Hepatocyte (in vitro differentiated cells): ENCODE results near the gene ECHS1. TPM values are rescaled to one million over a fixed set of nuclear protein-coding genes. Genes with fewer than 3 reads are reported as not detected.

Experiments
- DNase-seq: peaks from one replicate; pipeline ENCODE4 v3.0.0-alpha.2; 2016; ENCODE audit warnings: low spot score
- H2AFZ ChIP-seq: fragments of 200-600 bp; sonication (generic); 2 replicates; pipeline ENCODE4 v1.6.0; 2016; ENCODE audit warnings: antibody characterized with exemption, mild to moderate bottlenecking
- H3K27ac ChIP-seq: fragments of 200-600 bp; sonication (generic); 2 replicates; pipeline ENCODE4 v1.5.1; 2016; ENCODE audit warnings: mild to moderate bottlenecking
- H3K27me3 ChIP-seq: fragments of 200-600 bp; sonication (generic); 2 replicates; pipeline ENCODE4 v1.6.1; 2016
- H3K36me3 ChIP-seq: fragments of 200-600 bp; sonication (generic); replicated peaks from 2 replicates; pipeline ENCODE4 v1.5.1; 2016; ENCODE audit warnings: low read depth; ENCODE audit not compliant: insufficient read depth
- H3K4me1 ChIP-seq: fragments of 200-600 bp; sonication (generic); 2 replicates; pipeline ENCODE4 v1.5.1; 2016; ENCODE audit warnings: mild to moderate bottlenecking, moderate library complexity; ENCODE audit not compliant: insufficient read depth
- H3K4me2 ChIP-seq: fragments of 200-600 bp; sonication (generic); 2 replicates; pipeline ENCODE4 v1.6.0; 2016
- H3K4me3 ChIP-seq: fragments of 200-600 bp; sonication (generic); 2 replicates; pipeline ENCODE4 v1.5.1; 2016; ENCODE audit warnings: mild to moderate bottlenecking
- H3K79me2 ChIP-seq: fragments of 200-600 bp; sonication (generic); 2 replicates; pipeline ENCODE4 v1.6.0; 2017; ENCODE audit warnings: mild to moderate bottlenecking
- H3K9me2 ChIP-seq: fragments of 200-600 bp; sonication (generic); replicated peaks from 2 replicates; pipeline ENCODE4 v1.6.0; 2017; ENCODE audit warnings: mild to moderate bottlenecking; ENCODE audit not compliant: insufficient read depth
- H3K9me3 ChIP-seq: fragments of 200-600 bp; sonication (generic); 2 replicates; pipeline ENCODE4 v1.5.1; 2016; ENCODE audit warnings: low read depth, mild to moderate bottlenecking
- H4K20me1 ChIP-seq: fragments of 200-600 bp; sonication (generic); 2 replicates; pipeline ENCODE4 v1.6.0; 2016; ENCODE audit warnings: mild to moderate bottlenecking; ENCODE audit not compliant: insufficient read depth, poor library complexity, severe bottlenecking
- EZH2 ChIP-seq: fragments of 200-600 bp; sonication (generic); IDR thresholded peaks from 2 replicates; pipeline ENCODE4 v1.6.1; 2016; ENCODE audit warnings: antibody characterized with exemption, mild to moderate bottlenecking, borderline replicate concordance
- EZH2phosphoT487 ChIP-seq: fragments of 200-600 bp; sonication (generic); IDR thresholded peaks from one replicate; pipeline ENCODE4 v1.6.1; 2018; ENCODE audit warnings: antibody characterized with exemption, mild to moderate bottlenecking, low read depth, moderate library complexity; ENCODE audit not compliant: unreplicated experiment, severe bottlenecking
- WGBS: methylation state at CpG from one replicate; pipeline ENCODE4 v1.1.6; 2016; ENCODE audit warnings: low lambda C conversion rate; ENCODE audit errors: missing lambda C conversion rate; 5-methylcytosine and 5-hydroxymethylcytosine counted together
- polyA plus RNA-seq: library from polyadenylated mRNA; unstranded; fragments of >200 nt; fragmentation: Nextera tagmentation; extraction: Ambion mirVana; gene quantifications from 2 replicates; pipeline ENCODE4 v1.2.1, GENCODE V29; 2016
- total RNA-seq: library from RNA; depleted of rRNA; stranded (reverse); fragments of >200 nt; gene quantifications from 2 replicates; pipeline ENCODE4 v1.2.3, GENCODE V29; 2014
- TF ChIP-seq, protein P1 (sequence below): fragments of 200-600 bp; sonication (generic); IDR thresholded peaks from 2 replicates; pipeline ENCODE4 v1.5.1; 2016; ENCODE audit warnings: antibody characterized with exemption, mild to moderate bottlenecking; ENCODE audit not compliant: poor library complexity

The ECHS1 gene
- total and polyA plus RNA-seq, 2 experiments from 2014 or later: 146 to 204 TPM

- TF ChIP-seq EZH2phosphoT487 (no peak), EZH2 (no peak)
- TF ChIP-seq, protein P1, sequence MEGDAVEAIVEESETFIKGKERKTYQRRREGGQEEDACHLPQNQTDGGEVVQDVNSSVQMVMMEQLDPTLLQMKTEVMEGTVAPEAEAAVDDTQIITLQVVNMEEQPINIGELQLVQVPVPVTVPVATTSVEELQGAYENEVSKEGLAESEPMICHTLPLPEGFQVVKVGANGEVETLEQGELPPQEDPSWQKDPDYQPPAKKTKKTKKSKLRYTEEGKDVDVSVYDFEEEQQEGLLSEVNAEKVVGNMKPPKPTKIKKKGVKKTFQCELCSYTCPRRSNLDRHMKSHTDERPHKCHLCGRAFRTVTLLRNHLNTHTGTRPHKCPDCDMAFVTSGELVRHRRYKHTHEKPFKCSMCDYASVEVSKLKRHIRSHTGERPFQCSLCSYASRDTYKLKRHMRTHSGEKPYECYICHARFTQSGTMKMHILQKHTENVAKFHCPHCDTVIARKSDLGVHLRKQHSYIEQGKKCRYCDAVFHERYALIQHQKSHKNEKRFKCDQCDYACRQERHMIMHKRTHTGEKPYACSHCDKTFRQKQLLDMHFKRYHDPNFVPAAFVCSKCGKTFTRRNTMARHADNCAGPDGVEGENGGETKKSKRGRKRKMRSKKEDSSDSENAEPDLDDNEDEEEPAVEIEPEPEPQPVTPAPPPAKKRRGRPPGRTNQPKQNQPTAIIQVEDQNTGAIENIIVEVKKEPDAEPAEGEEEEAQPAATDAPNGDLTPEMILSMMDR: no peak
- Histone ChIP-seq H3K9me2 (no peaks in the 10 kb centered on the region), H3K36me3 (no peaks in the 10 kb centered on the region), H3K4me2 (no peak overlapping the region), H3K27ac (no peak overlapping the region), H3K27me3 (peaks cover 52% of the 10 kb centered on the region), H3K9me3 (no peaks in the 10 kb centered on the region), H2AFZ (no peak overlapping the region), H3K4me1 (peaks cover 3% of the 10 kb centered on the region), H4K20me1 (no peaks in the 10 kb centered on the region), H3K4me3 (no peak overlapping the region), H3K79me2 (no peaks in the 10 kb centered on the region)
- DNase-seq: no peak
- WGBS: 86% methylated on average over 15 of the region's 15 CpGs
These were observed 44.5 kb downstream of the ECHS1 start for GRCh38 chr10:133328358-133329343.

GRCh38 chr10:133327651-133328357, 45.4 kb downstream of the ECHS1 start:
- H3K36me3 ChIP-seq: no peaks in the 10 kb centered on the region
- H3K79me2 ChIP-seq: no peaks in the 10 kb centered on the region
- H3K4me1 ChIP-seq: peaks cover 3% of the 10 kb centered on the region
- H2AFZ ChIP-seq: no peak overlapping the region
- no peak overlapping the region for H3K27ac ChIP-seq
- no peaks in the 10 kb centered on the region for H3K9me2 ChIP-seq
- no peaks in the 10 kb centered on the region for H3K9me3 ChIP-seq
- H3K27me3 ChIP-seq: peaks cover 50% of the 10 kb centered on the region
- TF ChIP-seq EZH2: no peak
- TF ChIP-seq, protein P1: no peak
- no peak for TF ChIP-seq EZH2phosphoT487
- H3K4me3 ChIP-seq: no peak overlapping the region
- WGBS: 65% methylated on average over 11 of the region's 12 CpGs
- H3K4me2 ChIP-seq: no peak overlapping the region
- DNase-seq: no peak
- no peaks in the 10 kb centered on the region for H4K20me1 ChIP-seq

DNA sequence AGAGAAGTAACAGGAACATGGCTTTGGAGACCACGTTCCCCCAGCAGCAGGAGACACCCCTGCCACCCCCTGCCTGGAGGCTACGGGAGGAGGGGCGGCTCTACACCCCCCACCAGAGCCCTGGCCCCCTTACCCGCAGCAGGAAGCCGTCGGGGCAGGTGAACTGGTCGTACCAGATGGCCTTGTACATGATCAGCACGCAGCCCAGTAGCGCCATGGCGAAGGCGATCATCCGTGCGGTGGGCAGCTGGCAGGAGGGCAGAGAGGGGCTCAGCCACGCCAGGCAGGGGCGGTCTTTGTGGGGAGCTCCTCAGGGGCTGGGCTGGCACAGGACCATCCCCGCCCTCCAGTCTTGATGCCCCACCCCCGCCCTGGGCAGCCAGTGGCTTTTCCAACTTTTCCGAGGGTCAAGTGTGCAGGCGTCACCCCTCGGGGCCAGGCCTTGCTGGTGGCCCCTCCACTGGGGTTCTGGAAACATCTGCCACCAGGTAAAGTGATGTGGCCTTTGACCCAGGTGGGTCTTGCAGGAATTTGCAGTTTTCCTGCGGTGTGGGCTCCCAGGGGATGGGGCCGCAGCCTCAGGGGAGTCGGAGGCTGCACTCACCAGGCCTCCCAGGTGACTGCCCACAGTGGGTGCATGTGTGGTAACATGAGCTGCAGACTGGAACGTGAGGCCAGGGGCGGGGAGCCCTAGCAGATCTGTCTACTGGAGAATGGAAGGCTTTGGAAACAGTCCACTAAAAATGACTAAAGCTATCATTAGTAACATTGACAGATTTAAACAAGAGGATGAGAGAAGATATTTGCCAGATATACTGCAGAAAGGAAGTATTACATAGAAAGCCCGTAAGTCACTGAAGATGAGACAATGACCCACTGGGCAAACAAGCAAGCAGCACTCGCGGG, 46.2 kb downstream of the ECHS1 start:
- no peak for DNase-seq
- no peak overlapping the region for H2AFZ ChIP-seq
- no peaks in the 10 kb centered on the region for H3K9me2 ChIP-seq
- no peaks in the 10 kb centered on the region for H3K36me3 ChIP-seq
- H3K27ac ChIP-seq: no peak overlapping the region
- H3K9me3 ChIP-seq: no peaks in the 10 kb centered on the region
- H3K4me3 ChIP-seq: no peak overlapping the region
- WGBS: 66% methylated on average over 27 of the region's 28 CpGs
- H3K27me3 ChIP-seq: peaks cover 42% of the 10 kb centered on the region
- peaks cover 3% of the 10 kb centered on the region for H3K4me1 ChIP-seq
- no peak overlapping the region for H3K4me2 ChIP-seq
- H3K79me2 ChIP-seq: no peaks in the 10 kb centered on the region
- no peaks in the 10 kb centered on the region for H4K20me1 ChIP-seq
- TF ChIP-seq, protein P1: no peak
- TF ChIP-seq EZH2 (no peak), EZH2phosphoT487 (no peak)
